Activated naive CD8-positive, alpha-beta T cell treated with anti-CD3 and anti-CD28 coated beads for 36 hours (primary cell): ENCODE data around the gene CTNNBIP1. TPM values are rescaled to one million over a fixed set of nuclear protein-coding genes. Genes with fewer than 3 reads are reported as not detected.

Source experiments
- DNase-seq: peaks from one replicate; pipeline ENCODE4 v3.0.0; 2021
- H3K27ac Mint-ChIP-seq: one replicate; pipeline ENCODE4 v1.8.0; 2022; ENCODE audit warnings: mild to moderate bottlenecking, moderate library complexity, mixed read lengths
- H3K27me3 Mint-ChIP-seq: one replicate; pipeline ENCODE4 v1.8.0; 2022; ENCODE audit warnings: mild to moderate bottlenecking, mixed read lengths
- H3K36me3 Mint-ChIP-seq: one replicate; pipeline ENCODE4 v1.8.0; 2021; ENCODE audit warnings: mild to moderate bottlenecking, mixed read lengths
- H3K4me1 Mint-ChIP-seq: one replicate; pipeline ENCODE4 v1.8.0; 2021; ENCODE audit warnings: mixed read lengths
- H3K4me3 Mint-ChIP-seq: one replicate; pipeline ENCODE4 v1.8.0; 2022; ENCODE audit warnings: mild to moderate bottlenecking, moderate library complexity, mixed read lengths
- H3K9me3 Mint-ChIP-seq: one replicate; pipeline ENCODE4 v1.8.0; 2022; ENCODE audit warnings: mixed read lengths
- total RNA-seq, 2 experiments: library from RNA; stranded (reverse); gene quantifications; one replicate each; pipeline ENCODE4 v1.2.3, GENCODE V29; 2021

CTNNBIP1 gene
- total RNA-seq, 2 experiments from 2014 or later = 8.0 to 8.6 TPM

- no peak for DNase-seq
- Mint-ChIP-seq H3K4me3 (no peak overlapping the region), H3K9me3 (no peaks in the 10 kb centered on the region), H3K27me3 (no peaks in the 10 kb centered on the region), H3K36me3 (no peaks in the 10 kb centered on the region), H3K4me1 (peaks cover 4% of the 10 kb centered on the region), H3K27ac (no peak overlapping the region)
These were observed 35.7 kb downstream of the CTNNBIP1 start for GRCh38 chr1:9874412-9874811.

DNA sequence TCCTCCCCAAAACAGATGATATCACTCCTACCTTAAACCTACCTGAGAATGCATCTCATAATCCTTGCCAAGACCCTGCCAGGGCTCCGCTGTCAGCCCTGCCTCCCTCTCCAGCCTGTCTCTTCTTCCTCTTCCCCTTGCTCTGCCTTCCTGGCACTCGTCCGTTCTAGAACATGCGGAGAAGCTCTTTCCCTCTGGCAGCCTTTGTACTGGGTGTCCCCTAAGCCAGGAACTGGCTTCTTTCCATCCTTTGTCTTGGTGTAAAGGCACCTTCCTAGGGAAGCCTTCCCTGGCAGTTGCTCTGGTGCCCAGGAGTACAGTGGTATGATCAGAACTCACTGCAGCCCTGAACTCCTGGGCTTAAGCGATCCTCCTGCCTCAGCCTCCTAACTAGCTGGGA lies 36.1 kb downstream of the CTNNBIP1 start:
- H3K9me3 Mint-ChIP-seq = no peaks in the 10 kb centered on the region
- H3K4me3 Mint-ChIP-seq = no peak overlapping the region
- no peaks in the 10 kb centered on the region for H3K27me3 Mint-ChIP-seq
- DNase-seq = no peak
- no peaks in the 10 kb centered on the region for H3K36me3 Mint-ChIP-seq
- H3K27ac Mint-ChIP-seq = no peak overlapping the region
- peaks cover 4% of the 10 kb centered on the region for H3K4me1 Mint-ChIP-seq

GRCh38 chr1:9873385-9873784 lies 36.7 kb downstream of the CTNNBIP1 start:
- Mint-ChIP-seq H3K36me3 (no peaks in the 10 kb centered on the region), H3K4me3 (no peak overlapping the region), H3K27me3 (no peaks in the 10 kb centered on the region), H3K4me1 (peaks cover 4% of the 10 kb centered on the region), H3K27ac (no peak overlapping the region), H3K9me3 (no peaks in the 10 kb centered on the region)
- DNase-seq = no peak

DNA sequence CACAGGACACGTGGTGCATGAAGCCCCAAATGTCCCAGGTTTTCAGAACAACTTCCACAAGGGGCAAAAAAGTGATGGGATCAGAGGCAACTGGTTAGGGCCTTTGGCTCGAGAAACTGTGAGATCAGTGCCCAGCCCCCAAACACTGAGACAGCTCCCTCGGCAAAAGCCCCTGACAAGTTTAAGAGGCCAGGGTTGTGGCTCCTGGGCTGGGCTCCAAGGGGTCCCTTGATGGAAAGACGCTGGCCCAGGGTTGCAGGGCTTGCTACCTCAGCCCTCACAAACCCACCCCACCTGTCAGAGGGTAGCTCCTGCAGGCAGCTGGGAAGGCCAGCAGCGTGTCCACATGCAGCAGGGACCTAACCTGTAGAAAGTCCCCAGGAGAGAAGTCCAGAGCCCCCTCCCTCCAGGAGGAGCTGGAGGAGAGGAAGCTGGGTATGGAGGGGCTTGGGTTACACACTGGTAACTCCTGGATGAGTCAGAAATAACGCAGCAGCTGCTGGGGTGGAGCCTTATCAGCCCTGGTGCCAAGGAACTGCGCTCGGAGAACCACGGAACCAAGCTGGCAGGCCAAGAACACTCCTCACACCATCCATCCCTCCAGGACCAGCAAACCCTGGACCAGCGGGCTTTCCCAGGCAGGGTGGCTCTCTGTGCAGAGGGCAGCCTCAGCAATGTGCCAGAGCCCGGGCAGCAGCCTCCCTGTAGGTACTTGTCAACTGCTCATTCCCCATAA lies 37.5 kb downstream of the CTNNBIP1 start:
- Mint-ChIP-seq H3K36me3 (no peaks in the 10 kb centered on the region), H3K9me3 (no peaks in the 10 kb centered on the region), H3K4me3 (no peak overlapping the region), H3K27me3 (no peaks in the 10 kb centered on the region), H3K4me1 (peaks cover 5% of the 10 kb centered on the region), H3K27ac (no peak overlapping the region)
- no peak for DNase-seq

GRCh38 chr1:9871707-9872425 lies 38.2 kb downstream of the CTNNBIP1 start:
- Mint-ChIP-seq H3K4me3 (no peak overlapping the region), H3K4me1 (peaks cover 5% of the 10 kb centered on the region), H3K27ac (no peak overlapping the region), H3K9me3 (no peaks in the 10 kb centered on the region), H3K36me3 (no peaks in the 10 kb centered on the region), H3K27me3 (no peaks in the 10 kb centered on the region)
- no peak for DNase-seq

DNA sequence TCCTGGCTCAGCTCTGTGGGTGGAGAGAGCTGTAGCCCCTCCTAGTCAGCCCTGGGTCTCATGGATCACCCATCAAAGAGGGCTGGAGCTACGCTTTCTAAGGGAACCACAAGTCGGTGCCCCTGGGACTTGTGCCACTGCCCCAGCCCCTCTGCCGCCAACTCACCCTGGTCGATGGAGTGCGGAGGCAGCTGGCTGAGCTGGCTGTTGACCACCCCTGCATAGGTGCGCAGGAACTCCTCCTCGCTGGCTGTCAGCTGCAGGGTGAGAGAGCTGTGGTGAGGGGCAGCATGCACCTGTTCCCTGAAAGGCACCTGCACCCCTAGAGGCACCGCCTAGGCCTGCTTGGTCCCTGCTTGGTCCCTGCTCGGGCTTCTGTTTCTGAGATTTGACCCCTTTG lies 39.0 kb downstream of the CTNNBIP1 start:
- Mint-ChIP-seq H3K36me3 (no peaks in the 10 kb centered on the region), H3K27me3 (no peaks in the 10 kb centered on the region), H3K27ac (no peak overlapping the region), H3K4me3 (no peak overlapping the region), H3K9me3 (no peaks in the 10 kb centered on the region), H3K4me1 (peaks cover 5% of the 10 kb centered on the region)
- DNase-seq = no peak

DNA sequence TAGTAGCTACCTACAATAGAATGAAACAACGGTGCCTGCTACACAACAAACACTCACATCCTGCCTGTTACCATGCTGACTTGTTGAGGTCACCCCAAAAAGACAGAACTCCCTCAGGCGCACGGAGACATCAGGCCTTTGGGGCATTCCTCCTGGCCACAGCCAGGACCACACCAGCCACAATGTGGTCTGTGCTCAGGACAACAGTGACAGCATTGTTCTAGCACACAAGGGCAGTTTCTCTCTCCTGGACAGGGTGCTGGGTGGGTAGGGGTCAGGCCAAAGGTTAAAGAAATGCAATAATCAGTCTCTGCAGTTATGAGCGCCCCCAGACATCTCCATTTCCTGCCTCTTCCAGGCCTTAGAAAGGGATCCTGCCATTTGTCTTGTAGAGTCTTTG lies 39.5 kb downstream of the CTNNBIP1 start:
- Mint-ChIP-seq H3K27ac (no peak overlapping the region), H3K4me3 (no peak overlapping the region), H3K9me3 (no peaks in the 10 kb centered on the region), H3K27me3 (no peaks in the 10 kb centered on the region), H3K4me1 (peaks cover 5% of the 10 kb centered on the region), H3K36me3 (no peaks in the 10 kb centered on the region)
- no peak for DNase-seq

DNA sequence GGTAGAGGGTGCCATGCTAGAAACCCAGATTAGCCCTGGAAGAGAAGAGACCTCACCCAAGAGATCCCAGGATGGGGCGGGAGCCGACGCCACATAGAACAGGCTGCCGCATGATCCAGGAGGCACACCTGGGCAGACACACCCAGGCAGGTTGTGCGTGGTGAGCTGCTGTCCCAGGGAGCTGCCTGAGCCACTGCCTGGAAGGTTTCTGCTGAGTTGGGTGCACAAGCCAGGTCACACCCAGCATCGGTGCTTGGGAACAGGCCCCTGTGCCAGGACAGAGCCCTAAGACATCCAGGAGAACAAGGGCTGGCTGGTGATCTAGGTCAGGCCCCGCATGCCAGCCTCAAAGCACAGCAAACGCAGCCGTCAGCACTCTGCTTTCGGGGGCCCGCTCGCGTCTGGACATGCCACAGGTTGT lies 40.2 kb downstream of the CTNNBIP1 start:
- Mint-ChIP-seq H3K9me3 (no peaks in the 10 kb centered on the region), H3K36me3 (no peaks in the 10 kb centered on the region), H3K4me3 (no peak overlapping the region), H3K27me3 (no peaks in the 10 kb centered on the region), H3K27ac (no peak overlapping the region), H3K4me1 (peaks cover 2% of the 10 kb centered on the region)
- DNase-seq = no peak

DNA sequence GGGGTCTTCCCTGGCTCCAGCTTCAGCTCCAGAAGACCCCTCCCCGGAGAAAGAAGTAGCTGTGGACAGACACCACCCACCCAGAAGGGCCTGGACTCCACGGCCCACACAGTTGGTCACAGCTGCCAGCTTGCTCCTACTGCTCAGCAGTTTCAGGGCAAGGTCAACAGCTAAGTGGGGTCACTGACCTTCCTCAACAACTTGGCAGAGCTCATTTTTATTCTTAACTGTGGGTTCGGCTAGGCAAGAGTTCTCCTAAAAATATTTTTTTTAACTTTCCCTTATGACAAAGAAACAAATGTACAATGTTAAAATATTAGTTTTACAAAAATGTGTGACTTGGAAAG lies 41.9 kb downstream of the CTNNBIP1 start:
- Mint-ChIP-seq H3K36me3 (no peaks in the 10 kb centered on the region), H3K4me1 (peaks cover 1% of the 10 kb centered on the region), H3K4me3 (no peak overlapping the region), H3K27me3 (no peaks in the 10 kb centered on the region), H3K27ac (no peak overlapping the region), H3K9me3 (no peaks in the 10 kb centered on the region)
- DNase-seq = no peak

GRCh38 chr1:9867408-9868243 lies 42.4 kb downstream of the CTNNBIP1 start:
- H3K27me3 Mint-ChIP-seq = no peaks in the 10 kb centered on the region

DNA sequence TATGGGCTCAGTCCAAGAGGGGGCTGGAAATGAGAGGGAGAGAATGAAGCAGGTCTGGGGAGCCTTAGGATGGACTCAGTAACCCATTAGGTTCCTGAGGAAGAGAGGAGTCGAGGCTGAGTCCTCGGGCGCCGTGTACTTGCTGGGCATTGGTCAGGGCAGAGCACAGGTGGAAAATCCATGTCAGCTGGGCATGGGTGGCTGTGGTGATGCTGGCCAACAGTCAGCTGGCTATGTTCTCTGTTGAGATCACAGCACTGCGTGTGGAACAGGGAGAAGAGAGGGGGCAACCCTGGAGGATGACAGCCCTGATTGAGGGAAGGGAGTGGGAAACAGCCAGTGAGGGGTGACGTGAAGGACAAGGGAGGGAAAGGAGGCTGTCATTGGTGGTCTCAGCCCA lies 43.2 kb downstream of the CTNNBIP1 start:
- Mint-ChIP-seq H3K4me3 (no peak overlapping the region), H3K4me1 (peaks cover 1% of the 10 kb centered on the region), H3K36me3 (no peaks in the 10 kb centered on the region), H3K27ac (no peak overlapping the region), H3K27me3 (no peaks in the 10 kb centered on the region), H3K9me3 (no peaks in the 10 kb centered on the region)
- no peak for DNase-seq

More at GRCh38 chr1:9867408-9868243, 42.4 kb downstream of the CTNNBIP1 start:
- Mint-ChIP-seq H3K4me1 (peaks cover 1% of the 10 kb centered on the region), H3K9me3 (no peaks in the 10 kb centered on the region), H3K4me3 (no peak overlapping the region), H3K27ac (no peak overlapping the region), H3K36me3 (no peaks in the 10 kb centered on the region)
- peak; percentile 82 for DNase-seq

DNA sequence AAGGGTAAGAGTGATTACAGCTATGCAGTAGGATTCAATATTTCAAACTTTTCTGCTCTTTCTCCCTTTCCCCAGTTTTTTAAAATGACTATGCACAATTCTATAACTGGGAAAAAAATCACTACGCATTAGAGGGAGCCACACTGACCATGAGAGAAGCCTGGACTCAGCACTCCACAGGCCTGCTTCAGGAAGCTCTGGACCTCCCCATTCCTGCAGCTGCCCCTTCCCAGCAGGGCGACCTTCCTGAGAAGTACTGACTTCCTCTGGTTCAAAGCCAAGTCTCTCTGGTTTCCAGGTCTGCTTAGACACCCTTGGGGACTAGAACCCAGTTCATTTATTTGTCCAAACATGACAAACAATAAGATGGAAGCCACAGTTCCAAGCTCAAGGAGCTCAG lies 44.3 kb downstream of the CTNNBIP1 start:
- no peaks in the 10 kb centered on the region for H3K9me3 Mint-ChIP-seq
- H3K27ac Mint-ChIP-seq = no peak overlapping the region
- H3K36me3 Mint-ChIP-seq = no peaks in the 10 kb centered on the region
- peaks cover 1% of the 10 kb centered on the region for H3K4me1 Mint-ChIP-seq
- no peak overlapping the region for H3K4me3 Mint-ChIP-seq
- H3K27me3 Mint-ChIP-seq = no peaks in the 10 kb centered on the region
- no peak for DNase-seq

DNA sequence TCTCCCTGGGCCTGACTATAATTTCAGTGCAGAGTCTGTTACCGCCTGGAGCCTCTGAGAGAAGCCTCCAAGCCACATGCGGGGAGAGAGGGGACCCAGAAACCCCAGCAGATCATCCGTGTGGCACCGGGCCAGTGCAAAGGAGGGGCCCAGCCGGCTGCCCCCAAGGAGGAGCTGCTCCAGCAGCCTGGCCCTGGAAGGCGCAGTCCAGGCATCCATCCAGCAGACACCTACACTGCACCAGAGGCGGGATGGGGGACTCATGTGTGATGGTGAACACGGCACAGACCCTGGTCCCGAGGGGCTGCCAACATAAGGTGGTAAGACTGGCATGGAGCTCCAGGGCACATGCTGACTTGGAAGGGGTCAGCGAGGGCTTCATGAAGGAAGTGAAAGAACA lies 46.7 kb downstream of the CTNNBIP1 start:
- no peak overlapping the region for H3K4me3 Mint-ChIP-seq
- DNase-seq = no peak
- H3K9me3 Mint-ChIP-seq = no peaks in the 10 kb centered on the region
- peaks cover 7% of the 10 kb centered on the region for H3K4me1 Mint-ChIP-seq
- no peak overlapping the region for H3K27ac Mint-ChIP-seq
- no peaks in the 10 kb centered on the region for H3K27me3 Mint-ChIP-seq
- H3K36me3 Mint-ChIP-seq = no peaks in the 10 kb centered on the region

- Mint-ChIP-seq H3K27ac (no peak overlapping the region), H3K9me3 (no peaks in the 10 kb centered on the region), H3K36me3 (no peaks in the 10 kb centered on the region)
These were observed 48.7 kb downstream of the CTNNBIP1 start for GRCh38 chr1:9861360-9861759.

GRCh38 chr1:9860887-9861286 lies 49.2 kb downstream of the CTNNBIP1 start:
- no peaks in the 10 kb centered on the region for H3K36me3 Mint-ChIP-seq
- DNase-seq = no peak
- H3K27ac Mint-ChIP-seq = no peak overlapping the region

More at GRCh38 chr1:9861360-9861759, 48.7 kb downstream of the CTNNBIP1 start:
- H3K4me1 Mint-ChIP-seq = peaks cover 7% of the 10 kb centered on the region
- no peak for DNase-seq
- H3K27me3 Mint-ChIP-seq = no peaks in the 10 kb centered on the region
- no peak overlapping the region for H3K4me3 Mint-ChIP-seq

More at GRCh38 chr1:9860887-9861286, 49.2 kb downstream of the CTNNBIP1 start:
- H3K27me3 Mint-ChIP-seq = no peaks in the 10 kb centered on the region
- no peaks in the 10 kb centered on the region for H3K9me3 Mint-ChIP-seq
- H3K4me3 Mint-ChIP-seq = no peak overlapping the region
- peaks cover 7% of the 10 kb centered on the region for H3K4me1 Mint-ChIP-seq
